IMR-90 (cell line): ENCODE data around the gene HS3ST6. TPM values are rescaled to one million over a fixed set of nuclear protein-coding genes. Genes with fewer than 3 reads are reported as not detected.

Source experiments
- ATAC-seq: fragments of 200-7000 bp; cut with Tn5 transposase; 2 replicates; pipeline ENCODE4 v1.9.1; 2020; ENCODE audit warnings: low read depth, mild to moderate bottlenecking, moderate library complexity
- BruUV-seq: library from RNA; stranded (reverse); fragments of 400-500 nt; replicated peaks from 2 replicates; lab custom pipeline; 2021; lab: Mats Ljungman, UMichigan
- CTCF ChIA-PET: fragments of 300-600 bp; formaldehyde crosslinking; extraction: SDS; loops from one replicate; lab custom pipeline; 2021; ENCODE audit warnings: antibody characterized with exemption; lab: Yijun Ruan, JAX
- POLR2A ChIA-PET: fragments of 300-600 bp; sonication (Branson Sonifier 250); formaldehyde crosslinking; loops from one replicate; lab custom pipeline; 2022; ENCODE audit warnings: antibody characterized with exemption; ENCODE audit not compliant: unreplicated experiment; lab: Charles Lee
- DNase-seq: peaks from one replicate; pipeline ENCODE4 v3.0.0; 2013
- H2AFZ ChIP-seq: replicated peaks from 2 replicates; pipeline ENCODE3; 2013; ENCODE audit warnings: low read length, mild to moderate bottlenecking; ENCODE audit not compliant: poor library complexity
- H2AK5ac ChIP-seq: 2 replicates; pipeline ENCODE4 v1.6.1; 2013; ENCODE audit warnings: low read depth, low read length, inconsistent platforms
- H2AK9ac ChIP-seq: replicated peaks from 2 replicates; pipeline ENCODE3; 2013; ENCODE audit warnings: mild to moderate bottlenecking, low read depth, low read length, moderate library complexity; ENCODE audit not compliant: poor library complexity
- H2BK120ac ChIP-seq: 2 replicates; pipeline ENCODE4 v1.6.1; 2013; ENCODE audit warnings: low read depth, low read length, inconsistent platforms
- H2BK15ac ChIP-seq: 3 replicates; pipeline ENCODE4 v1.6.1; 2013; ENCODE audit warnings: low read depth, low read length, inconsistent platforms
- H2BK20ac ChIP-seq: 2 replicates; pipeline ENCODE4 v1.6.1; 2013; ENCODE audit warnings: low read depth, mild to moderate bottlenecking, inconsistent platforms, low read length, moderate library complexity
- H2BK5ac ChIP-seq: 2 replicates; pipeline ENCODE4 v1.6.1; 2013; ENCODE audit warnings: mild to moderate bottlenecking, low read depth, low read length, inconsistent platforms; ENCODE audit not compliant: poor library complexity, severe bottlenecking
- H3K14ac ChIP-seq: replicated peaks from 2 replicates; pipeline ENCODE4 v1.6.1; 2013; ENCODE audit warnings: low read depth, low read length, inconsistent platforms
- H3K18ac ChIP-seq: 2 replicates; pipeline ENCODE4 v1.6.1; 2013; ENCODE audit warnings: low read depth, low read length, control low read depth
- H3K23ac ChIP-seq: 2 replicates; pipeline ENCODE4 v1.6.1; 2013; ENCODE audit warnings: low read depth, low read length, inconsistent platforms
- H3K27ac ChIP-seq: 2 replicates; pipeline ENCODE4 v1.5.1; 2013; ENCODE audit warnings: mild to moderate bottlenecking, control low read depth, low read length; ENCODE audit not compliant: insufficient read depth
- H3K27me3 ChIP-seq: 2 replicates; pipeline ENCODE4 v1.6.1; 2013; ENCODE audit warnings: low read length; ENCODE audit not compliant: control insufficient read depth, insufficient read depth
- H3K36me3 ChIP-seq: 2 replicates; pipeline ENCODE4 v1.6.1; 2013; ENCODE audit warnings: low read length, mixed read lengths; ENCODE audit not compliant: control insufficient read depth, insufficient read depth
- H3K4ac ChIP-seq: 2 replicates; pipeline ENCODE4 v1.6.1; 2013; ENCODE audit warnings: low read depth, low read length, inconsistent platforms
- H3K4me1 ChIP-seq: 2 replicates; pipeline ENCODE4 v1.6.1; 2013; ENCODE audit warnings: low read length, mixed read lengths; ENCODE audit not compliant: control insufficient read depth, insufficient read depth
- H3K4me2 ChIP-seq: 2 replicates; pipeline ENCODE4 v1.6.1; 2013; ENCODE audit warnings: low read depth, mild to moderate bottlenecking, control low read depth, low read length, moderate library complexity
- H3K4me3 ChIP-seq: 2 replicates; pipeline ENCODE4 v1.5.1; 2013; ENCODE audit warnings: low read depth, mild to moderate bottlenecking, control low read depth, low read length, moderate library complexity; ENCODE audit not compliant: insufficient read depth
- H3K56ac ChIP-seq: 2 replicates; pipeline ENCODE4 v1.6.1; 2013; ENCODE audit warnings: low read length, inconsistent platforms; ENCODE audit not compliant: insufficient read depth; ENCODE audit errors: extremely low read depth
- H3K79me1 ChIP-seq, 2 experiments: 2 replicates each; pipeline ENCODE4 v1.6.1; 2013; ENCODE audit warnings: low read length in 2 of 2, inconsistent platforms in 1 of 2, low read depth in 1 of 2
- H3K9ac ChIP-seq: 2 replicates; pipeline ENCODE4 v1.6.1; 2013; ENCODE audit warnings: low read depth, low read length, control low read depth
- H3K9me1 ChIP-seq: 2 replicates; pipeline ENCODE4 v1.6.1; 2013; ENCODE audit warnings: low read length, inconsistent platforms; ENCODE audit not compliant: insufficient read depth
- H3K9me3 ChIP-seq: 2 replicates; pipeline ENCODE4 v1.6.1; 2013; ENCODE audit warnings: low read length; ENCODE audit not compliant: control insufficient read depth, insufficient read depth
- H4K20me1 ChIP-seq: 2 replicates; pipeline ENCODE4 v1.6.1; 2013; ENCODE audit warnings: low read length, inconsistent platforms; ENCODE audit not compliant: insufficient read depth
- H4K5ac ChIP-seq: 2 replicates; pipeline ENCODE4 v1.6.1; 2013; ENCODE audit warnings: mild to moderate bottlenecking, low read depth, low read length, control low read depth
- H4K8ac ChIP-seq, 2 experiments: 2 replicates each; pipeline ENCODE4 v1.6.1; 2013; ENCODE audit warnings: low read depth in 2 of 2, low read length in 2 of 2, control low read depth in 1 of 2, inconsistent platforms in 1 of 2
- H4K91ac ChIP-seq: 2 replicates; pipeline ENCODE4 v1.6.1; 2013; ENCODE audit warnings: low read depth, low read length, inconsistent platforms; ENCODE audit not compliant: insufficient read depth
- BHLHE40 ChIP-seq: fragments of 150-350 bp; IDR thresholded peaks from 2 replicates; pipeline ENCODE4 v1.6.1; 2016; ENCODE audit warnings: mild to moderate bottlenecking, low read depth, low read length
- CEBPB ChIP-seq: IDR thresholded peaks from 2 replicates; pipeline ENCODE4 v1.6.1; 2012; ENCODE audit warnings: low read depth, low read length, improper control_type of control experiment
- CHD1 ChIP-seq: IDR thresholded peaks from 2 replicates; pipeline ENCODE4 v1.6.1; 2012; ENCODE audit warnings: low read depth, low read length, improper control_type of control experiment
- FOS ChIP-seq: fragments of 150-350 bp; IDR thresholded peaks from 2 replicates; pipeline ENCODE4 v1.6.1; 2016; ENCODE audit warnings: low read depth, low read length
- MAFK ChIP-seq: IDR thresholded peaks from 2 replicates; pipeline ENCODE4 v1.6.1; 2012; ENCODE audit warnings: low read depth, low read length, improper control_type of control experiment
- MAZ ChIP-seq: IDR thresholded peaks from 2 replicates; pipeline ENCODE4 v1.6.1; 2012; ENCODE audit warnings: low read depth, mild to moderate bottlenecking, low read length, improper control_type of control experiment, moderate library complexity, borderline replicate concordance
- MXI1 ChIP-seq: IDR thresholded peaks from 2 replicates; pipeline ENCODE4 v1.6.1; 2012; ENCODE audit warnings: low read depth, mild to moderate bottlenecking, low read length, moderate library complexity, borderline replicate concordance
- NFE2L2 ChIP-seq: fragments of 150-350 bp; IDR thresholded peaks from 2 replicates; pipeline ENCODE4 v1.6.1; 2016; ENCODE audit warnings: low read depth, mild to moderate bottlenecking, low read length
- POLR2A ChIP-seq: IDR thresholded peaks from 2 replicates; pipeline ENCODE4 v1.6.1; 2012; ENCODE audit warnings: mild to moderate bottlenecking, low read depth, low read length
- RAD21 ChIP-seq: IDR thresholded peaks from 2 replicates; pipeline ENCODE4 v1.6.1; 2012; ENCODE audit warnings: low read length, improper control_type of control experiment
- RCOR1 ChIP-seq: IDR thresholded peaks from 2 replicates; pipeline ENCODE4 v1.6.1; 2012; ENCODE audit warnings: mild to moderate bottlenecking, low read length, improper control_type of control experiment; ENCODE audit not compliant: insufficient replicate concordance
- RFX5 ChIP-seq: IDR thresholded peaks from 2 replicates; pipeline ENCODE4 v1.8.0; 2012; ENCODE audit warnings: low read depth, mild to moderate bottlenecking, low read length, moderate library complexity
- SMC3 ChIP-seq: fragments of 150-350 bp; IDR thresholded peaks from 2 replicates; pipeline ENCODE4 v1.6.1; 2016; ENCODE audit warnings: low read depth, mild to moderate bottlenecking, antibody characterized with exemption, low read length, moderate library complexity
- WGBS, 2 experiments: methylation state at CpG; one replicate each; pipeline versions ENCODE4 v1.1.5 to v1.1.7; 2013; ENCODE audit warnings: missing lambda C conversion rate in 2 of 2; ENCODE audit not compliant: insufficient read length in 1 of 2; ENCODE audit errors: extremely low coverage in 2 of 2; 5-methylcytosine and 5-hydroxymethylcytosine counted together
- dilution Hi-C: fragments of 300-500 bp; cut with HindIII; formaldehyde crosslinking; loops from one replicate; pipeline ENCODE4 v1.14.3; 2018; ENCODE audit warnings: low sequenced_read_pairs; ENCODE audit not compliant: unreplicated experiment
- in situ Hi-C: fragments of 300-500 bp; cut with MboI; formaldehyde crosslinking; loops from 3 replicates; pipeline ENCODE4 v1.14.3; 2019; ENCODE audit warnings: low sequenced_read_pairs, inconsistent platforms, mixed read lengths
- intact Hi-C: fragments of 100-400 bp; cut with micrococcal nuclease; formaldehyde crosslinking; loops from 2 replicates; pipeline ENCODE4 v1.10.0; 2022
- polyA plus RNA-seq, 3 experiments: library from polyadenylated mRNA; depleted of rRNA; stranded (reverse); fragments of >200 nt; gene quantifications; 2 replicates each; pipeline ENCODE4 v1.2.3, GENCODE V29; 2012; ENCODE audit warnings: low replicate concordance in 1 of 3
- total RNA-seq: library from RNA; depleted of rRNA; stranded (reverse); fragments of >200 nt; gene quantifications from 2 replicates; pipeline ENCODE4 v1.2.3, GENCODE V29; 2012
- TF ChIP-seq, protein P1 (sequence below): conservative IDR thresholded peaks from 2 replicates; pipeline ENCODE4 v1.5.1; 2012; ENCODE audit warnings: mild to moderate bottlenecking, low read depth, low read length, improper control_type of control experiment
- TF ChIP-seq, protein P2 (sequence below): fragments of 150-350 bp; IDR thresholded peaks from 2 replicates; pipeline ENCODE4 v1.6.1; 2016; ENCODE audit warnings: low read depth, mild to moderate bottlenecking, low read length, moderate library complexity, borderline replicate concordance
- TF ChIP-seq, protein P3 (sequence below): fragments of 150-350 bp; IDR thresholded peaks from 2 replicates; pipeline ENCODE4 v1.6.1; 2017; ENCODE audit warnings: mild to moderate bottlenecking, antibody characterized with exemption, low read length, low read depth

HS3ST6 gene
- total and polyA plus RNA-seq, 2 of the 4 experiments (the other 2 are of a cell fraction) = not detected

DNA sequence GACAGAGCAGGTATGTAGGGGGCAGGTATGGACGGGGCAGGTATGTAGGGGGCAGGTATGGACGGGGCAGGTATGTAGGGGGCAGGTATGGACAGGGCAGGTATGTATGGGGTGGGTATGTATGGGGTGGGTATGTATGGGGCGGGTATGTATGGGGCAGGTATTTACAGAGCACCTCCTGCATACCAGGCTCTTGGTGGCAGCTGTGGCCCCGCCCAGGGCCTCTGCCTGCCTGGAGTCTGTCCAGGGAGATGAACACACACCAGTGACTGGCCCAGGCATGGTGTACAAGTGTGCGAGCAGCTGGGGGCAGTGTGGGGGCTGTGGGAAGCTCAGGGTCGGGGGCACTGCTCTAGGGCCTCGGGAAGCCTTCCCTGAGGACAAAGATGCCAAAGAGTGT is 31.8 kb upstream of the HS3ST6 start:
- DNase-seq = no peak
- no peak overlapping the region for H3K4me3 ChIP-seq

More for the DNA sequence above, 31.8 kb upstream of the HS3ST6 start:
- no peak overlapping the region for H4K5ac ChIP-seq
- no peaks in the 10 kb centered on the region for H3K36me3 ChIP-seq
- ChIA-PET POLR2A (interaction anchor here (1.0 kb wide), 1 partner anchor 15 kb away, joined by 3 read pairs; the partner anchor contains the start of gene RPS2), CTCF (no interaction called here)
- no peak overlapping the region for H3K23ac ChIP-seq
- H3K56ac ChIP-seq = no peak overlapping the region
- no peak overlapping the region for H3K14ac ChIP-seq
- H4K20me1 ChIP-seq = no peaks in the 10 kb centered on the region
- intact Hi-C loops (no loop called here), in situ Hi-C loops (no loop called here), dilution Hi-C loops (no loop called here)
- no peak overlapping the region for H2BK15ac ChIP-seq
- BruUV-seq = no TSS peak
- no peak overlapping the region for H2AK5ac ChIP-seq
- WGBS, 2 experiments = 50% methylated on average over 1 of the region's 7 CpGs; no CpG with 5 or more reads in 1 of the 2 experiments
- H2BK120ac ChIP-seq = no peak overlapping the region
- TF ChIP-seq, protein P1, sequence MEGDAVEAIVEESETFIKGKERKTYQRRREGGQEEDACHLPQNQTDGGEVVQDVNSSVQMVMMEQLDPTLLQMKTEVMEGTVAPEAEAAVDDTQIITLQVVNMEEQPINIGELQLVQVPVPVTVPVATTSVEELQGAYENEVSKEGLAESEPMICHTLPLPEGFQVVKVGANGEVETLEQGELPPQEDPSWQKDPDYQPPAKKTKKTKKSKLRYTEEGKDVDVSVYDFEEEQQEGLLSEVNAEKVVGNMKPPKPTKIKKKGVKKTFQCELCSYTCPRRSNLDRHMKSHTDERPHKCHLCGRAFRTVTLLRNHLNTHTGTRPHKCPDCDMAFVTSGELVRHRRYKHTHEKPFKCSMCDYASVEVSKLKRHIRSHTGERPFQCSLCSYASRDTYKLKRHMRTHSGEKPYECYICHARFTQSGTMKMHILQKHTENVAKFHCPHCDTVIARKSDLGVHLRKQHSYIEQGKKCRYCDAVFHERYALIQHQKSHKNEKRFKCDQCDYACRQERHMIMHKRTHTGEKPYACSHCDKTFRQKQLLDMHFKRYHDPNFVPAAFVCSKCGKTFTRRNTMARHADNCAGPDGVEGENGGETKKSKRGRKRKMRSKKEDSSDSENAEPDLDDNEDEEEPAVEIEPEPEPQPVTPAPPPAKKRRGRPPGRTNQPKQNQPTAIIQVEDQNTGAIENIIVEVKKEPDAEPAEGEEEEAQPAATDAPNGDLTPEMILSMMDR = no peak
- no peak for TF ChIP-seq BHLHE40
- TF ChIP-seq, protein P2, sequence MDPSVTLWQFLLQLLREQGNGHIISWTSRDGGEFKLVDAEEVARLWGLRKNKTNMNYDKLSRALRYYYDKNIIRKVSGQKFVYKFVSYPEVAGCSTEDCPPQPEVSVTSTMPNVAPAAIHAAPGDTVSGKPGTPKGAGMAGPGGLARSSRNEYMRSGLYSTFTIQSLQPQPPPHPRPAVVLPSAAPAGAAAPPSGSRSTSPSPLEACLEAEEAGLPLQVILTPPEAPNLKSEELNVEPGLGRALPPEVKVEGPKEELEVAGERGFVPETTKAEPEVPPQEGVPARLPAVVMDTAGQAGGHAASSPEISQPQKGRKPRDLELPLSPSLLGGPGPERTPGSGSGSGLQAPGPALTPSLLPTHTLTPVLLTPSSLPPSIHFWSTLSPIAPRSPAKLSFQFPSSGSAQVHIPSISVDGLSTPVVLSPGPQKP = no peak
- TF ChIP-seq CEBPB = no peak
- no peak for TF ChIP-seq SMC3
- TF ChIP-seq, protein P3, sequence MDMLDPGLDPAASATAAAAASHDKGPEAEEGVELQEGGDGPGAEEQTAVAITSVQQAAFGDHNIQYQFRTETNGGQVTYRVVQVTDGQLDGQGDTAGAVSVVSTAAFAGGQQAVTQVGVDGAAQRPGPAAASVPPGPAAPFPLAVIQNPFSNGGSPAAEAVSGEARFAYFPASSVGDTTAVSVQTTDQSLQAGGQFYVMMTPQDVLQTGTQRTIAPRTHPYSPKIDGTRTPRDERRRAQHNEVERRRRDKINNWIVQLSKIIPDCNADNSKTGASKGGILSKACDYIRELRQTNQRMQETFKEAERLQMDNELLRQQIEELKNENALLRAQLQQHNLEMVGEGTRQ = no peak
- TF ChIP-seq RFX5 = no peak
- no peak for TF ChIP-seq MAFK
- TF ChIP-seq RAD21 = no peak
- no peak for TF ChIP-seq MXI1
- TF ChIP-seq POLR2A = no peak
- no peak for TF ChIP-seq CHD1
- TF ChIP-seq RCOR1 = no peak
- TF ChIP-seq NFE2L2 = no peak
- TF ChIP-seq FOS = no peak
- no peak for TF ChIP-seq MAZ
- H3K9me1 ChIP-seq = no peaks in the 10 kb centered on the region
- H4K8ac ChIP-seq = no peak overlapping the region
- ATAC-seq = no peak
- no peaks in the 10 kb centered on the region for H3K9me3 ChIP-seq
- H2AFZ ChIP-seq = no peak overlapping the region
- no peak overlapping the region for H4K91ac ChIP-seq
- H3K79me1 ChIP-seq = no peaks in the 10 kb centered on the region
- no peak overlapping the region for H3K27ac ChIP-seq
- H2BK20ac ChIP-seq = no peak overlapping the region
- H3K18ac ChIP-seq = no peak overlapping the region
- no peaks in the 10 kb centered on the region for H3K4me1 ChIP-seq
- no peak overlapping the region for H3K4ac ChIP-seq
- no peak overlapping the region for H3K9ac ChIP-seq
- no peak overlapping the region for H3K4me2 ChIP-seq
- H3K27me3 ChIP-seq = no peaks in the 10 kb centered on the region; the same call in 1 of the 2 replicates
- no peak overlapping the region for H2AK9ac ChIP-seq
- H2BK5ac ChIP-seq = no peak overlapping the region
